KMS-11 (cell line): ENCODE results near the gene MRPL17.

Experiments used
- H2AFZ ChIP-seq: fragments of 200-600 bp; sonication (generic); 2 replicates; pipeline ENCODE4 v1.6.1; 2016; ENCODE audit warnings: antibody characterized with exemption, mixed run types, low read depth
- H3K27ac ChIP-seq: fragments of 200-600 bp; sonication (generic); 2 replicates; pipeline ENCODE4 v1.6.1; 2016; ENCODE audit warnings: mild to moderate bottlenecking, mixed run types
- H3K27me3 ChIP-seq: fragments of 200-600 bp; sonication (generic); 2 replicates; pipeline ENCODE4 v1.6.1; 2017; ENCODE audit warnings: mild to moderate bottlenecking, low read depth, mixed run types, moderate library complexity; ENCODE audit not compliant: insufficient read depth
- H3K36me3 ChIP-seq: fragments of 200-600 bp; sonication (generic); 2 replicates; pipeline ENCODE4 v1.6.1; 2017; ENCODE audit warnings: mild to moderate bottlenecking, mixed run types; ENCODE audit not compliant: insufficient read depth
- H3K4me1 ChIP-seq: fragments of 200-600 bp; sonication (generic); 2 replicates; pipeline ENCODE4 v1.6.1; 2016; ENCODE audit warnings: mild to moderate bottlenecking, low read depth, mixed run types; ENCODE audit not compliant: poor library complexity, severe bottlenecking
- H3K4me2 ChIP-seq: fragments of 200-600 bp; sonication (generic); 2 replicates; pipeline ENCODE4 v1.7.0; 2016; ENCODE audit warnings: mild to moderate bottlenecking, mixed run types
- H3K4me3 ChIP-seq: fragments of 200-600 bp; sonication (generic); IDR thresholded peaks from 2 replicates; pipeline ENCODE4 v1.6.1; 2017; ENCODE audit warnings: low read depth, low read length, mixed read lengths; ENCODE audit not compliant: insufficient read depth
- H3K79me2 ChIP-seq: fragments of 200-600 bp; sonication (generic); 2 replicates; pipeline ENCODE4 v1.6.1; 2016; ENCODE audit warnings: low read depth, mixed run types; ENCODE audit not compliant: insufficient read depth
- H3K9ac ChIP-seq: fragments of 200-600 bp; sonication (generic); 2 replicates; pipeline ENCODE4 v1.6.1; 2016; ENCODE audit warnings: mild to moderate bottlenecking, mixed run types
- H4K20me1 ChIP-seq: fragments of 200-600 bp; sonication (generic); 2 replicates; pipeline ENCODE4 v1.6.1; 2016; ENCODE audit warnings: mild to moderate bottlenecking, mixed run types; ENCODE audit not compliant: insufficient read depth
- CTCF ChIP-seq: fragments of 200-600 bp; sonication (generic); conservative IDR thresholded peaks from 2 replicates; pipeline ENCODE4 v1.6.1; 2017; ENCODE audit warnings: low read depth, mild to moderate bottlenecking, antibody characterized with exemption, low read length, moderate library complexity, mixed read lengths

Gene MRPL17

GRCh38 chr11:6655020-6655789, 27.9 kb downstream of the MRPL17 start:
- no peak overlapping the region for H2AFZ ChIP-seq
- H3K4me2 ChIP-seq: no peak overlapping the region
- no peak overlapping the region for H3K27ac ChIP-seq
- no peak overlapping the region for H3K9ac ChIP-seq
- no peaks in the 10 kb centered on the region for H3K4me1 ChIP-seq
- no peaks in the 10 kb centered on the region for H4K20me1 ChIP-seq
- no peaks in the 10 kb centered on the region for H3K79me2 ChIP-seq
- no peaks in the 10 kb centered on the region for H3K27me3 ChIP-seq
- no peak for TF ChIP-seq CTCF
- H3K36me3 ChIP-seq: no peaks in the 10 kb centered on the region
- H3K4me3 ChIP-seq: no peak overlapping the region

- H3K79me2 ChIP-seq: no peaks in the 10 kb centered on the region
- H3K36me3 ChIP-seq: no peaks in the 10 kb centered on the region
- no peaks in the 10 kb centered on the region for H3K27me3 ChIP-seq
- H3K4me3 ChIP-seq: no peak overlapping the region
- H3K4me1 ChIP-seq: no peaks in the 10 kb centered on the region
- TF ChIP-seq CTCF: no peak
- H4K20me1 ChIP-seq: no peaks in the 10 kb centered on the region
- H3K4me2 ChIP-seq: no peak overlapping the region
- H2AFZ ChIP-seq: no peak overlapping the region
- no peak overlapping the region for H3K27ac ChIP-seq
- H3K9ac ChIP-seq: no peak overlapping the region
Observed at GRCh38 chr11:6654281-6655019, 28.7 kb downstream of the MRPL17 start.

- no peak for TF ChIP-seq CTCF
- no peaks in the 10 kb centered on the region for H3K27me3 ChIP-seq
- H3K4me1 ChIP-seq: no peaks in the 10 kb centered on the region
- no peak overlapping the region for H3K27ac ChIP-seq
- no peaks in the 10 kb centered on the region for H4K20me1 ChIP-seq
- H2AFZ ChIP-seq: no peak overlapping the region
- no peaks in the 10 kb centered on the region for H3K36me3 ChIP-seq
- H3K4me2 ChIP-seq: no peak overlapping the region
- no peak overlapping the region for H3K9ac ChIP-seq
- no peak overlapping the region for H3K4me3 ChIP-seq
- H3K79me2 ChIP-seq: no peaks in the 10 kb centered on the region
Observed at GRCh38 chr11:6653656-6654055, 29.5 kb downstream of the MRPL17 start.

GRCh38 chr11:6653097-6653496, 30.0 kb downstream of the MRPL17 start:
- H3K36me3 ChIP-seq: no peaks in the 10 kb centered on the region

More at GRCh38 chr11:6653097-6653496, 30.0 kb downstream of the MRPL17 start:
- Histone ChIP-seq H3K9ac (no peak overlapping the region), H3K4me1 (no peaks in the 10 kb centered on the region), H3K4me3 (no peak overlapping the region), H2AFZ (no peak overlapping the region), H3K27ac (no peak overlapping the region), H3K4me2 (no peak overlapping the region), H4K20me1 (no peaks in the 10 kb centered on the region), H3K27me3 (no peaks in the 10 kb centered on the region), H3K79me2 (no peaks in the 10 kb centered on the region)
- TF ChIP-seq CTCF: no peak
